HK-2 (cell line): ENCODE measurements around the gene TAF3.
"Not testable (repeated sequence)": the region's sequence is repeated elsewhere in the genome, so short reads cannot be mapped to it uniquely, and the experiment has no call there.

Experiments
- DNase-seq: peaks from one replicate; pipeline ENCODE4 v3.0.0-alpha.2; 2018; ENCODE audit not compliant: unreplicated experiment

Gene TAF3, protein sequence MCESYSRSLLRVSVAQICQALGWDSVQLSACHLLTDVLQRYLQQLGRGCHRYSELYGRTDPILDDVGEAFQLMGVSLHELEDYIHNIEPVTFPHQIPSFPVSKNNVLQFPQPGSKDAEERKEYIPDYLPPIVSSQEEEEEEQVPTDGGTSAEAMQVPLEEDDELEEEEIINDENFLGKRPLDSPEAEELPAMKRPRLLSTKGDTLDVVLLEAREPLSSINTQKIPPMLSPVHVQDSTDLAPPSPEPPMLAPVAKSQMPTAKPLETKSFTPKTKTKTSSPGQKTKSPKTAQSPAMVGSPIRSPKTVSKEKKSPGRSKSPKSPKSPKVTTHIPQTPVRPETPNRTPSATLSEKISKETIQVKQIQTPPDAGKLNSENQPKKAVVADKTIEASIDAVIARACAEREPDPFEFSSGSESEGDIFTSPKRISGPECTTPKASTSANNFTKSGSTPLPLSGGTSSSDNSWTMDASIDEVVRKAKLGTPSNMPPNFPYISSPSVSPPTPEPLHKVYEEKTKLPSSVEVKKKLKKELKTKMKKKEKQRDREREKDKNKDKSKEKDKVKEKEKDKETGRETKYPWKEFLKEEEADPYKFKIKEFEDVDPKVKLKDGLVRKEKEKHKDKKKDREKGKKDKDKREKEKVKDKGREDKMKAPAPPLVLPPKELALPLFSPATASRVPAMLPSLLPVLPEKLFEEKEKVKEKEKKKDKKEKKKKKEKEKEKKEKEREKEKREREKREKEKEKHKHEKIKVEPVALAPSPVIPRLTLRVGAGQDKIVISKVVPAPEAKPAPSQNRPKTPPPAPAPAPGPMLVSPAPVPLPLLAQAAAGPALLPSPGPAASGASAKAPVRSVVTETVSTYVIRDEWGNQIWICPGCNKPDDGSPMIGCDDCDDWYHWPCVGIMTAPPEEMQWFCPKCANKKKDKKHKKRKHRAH

DNA sequence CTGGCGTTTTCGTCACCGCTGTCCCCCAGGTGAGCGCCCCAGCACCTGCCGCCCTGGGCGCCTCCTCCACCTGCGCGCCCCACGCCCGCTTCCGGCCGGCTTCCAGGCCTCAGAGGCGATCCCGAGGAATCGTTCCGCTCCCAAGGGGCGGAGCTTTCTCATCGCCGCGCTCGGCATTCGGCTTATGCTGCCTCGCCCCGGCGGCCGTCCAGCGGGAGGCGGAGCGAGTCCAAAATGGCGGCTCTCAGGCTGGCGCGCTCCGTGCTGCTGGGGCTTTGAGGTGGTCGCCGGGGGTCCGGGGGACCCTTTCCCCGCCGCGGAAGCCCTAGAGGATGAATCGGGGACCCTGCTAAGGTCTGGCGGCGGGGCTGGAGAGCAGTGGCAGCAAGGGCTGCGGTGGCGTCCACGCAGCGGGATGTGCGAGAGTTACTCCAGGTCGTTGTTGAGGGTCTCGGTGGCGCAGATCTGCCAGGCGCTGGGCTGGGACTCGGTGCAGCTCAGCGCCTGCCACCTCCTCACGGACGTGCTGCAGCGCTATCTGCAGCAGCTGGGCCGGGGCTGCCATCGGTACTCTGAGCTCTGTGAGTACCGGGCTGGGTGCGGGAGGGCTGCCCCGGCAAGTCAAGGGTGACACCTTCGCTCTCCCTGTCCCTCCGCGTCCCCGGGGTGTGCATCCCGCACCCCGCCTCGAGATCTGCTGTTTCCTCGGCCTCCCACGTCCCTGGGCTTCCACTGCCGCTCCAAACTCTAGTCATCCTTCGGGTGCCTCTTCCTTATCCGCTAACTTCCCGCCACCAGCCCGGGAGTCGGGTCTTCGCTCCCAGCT is at the start of gene TAF3:
Gene TAF3 (plus strand): TSS at position 211 of the 826 bp plus-strand sequence. CDS start 205 bp downstream, at position 416.
- DNase-seq: peak; percentile 82

DNA sequence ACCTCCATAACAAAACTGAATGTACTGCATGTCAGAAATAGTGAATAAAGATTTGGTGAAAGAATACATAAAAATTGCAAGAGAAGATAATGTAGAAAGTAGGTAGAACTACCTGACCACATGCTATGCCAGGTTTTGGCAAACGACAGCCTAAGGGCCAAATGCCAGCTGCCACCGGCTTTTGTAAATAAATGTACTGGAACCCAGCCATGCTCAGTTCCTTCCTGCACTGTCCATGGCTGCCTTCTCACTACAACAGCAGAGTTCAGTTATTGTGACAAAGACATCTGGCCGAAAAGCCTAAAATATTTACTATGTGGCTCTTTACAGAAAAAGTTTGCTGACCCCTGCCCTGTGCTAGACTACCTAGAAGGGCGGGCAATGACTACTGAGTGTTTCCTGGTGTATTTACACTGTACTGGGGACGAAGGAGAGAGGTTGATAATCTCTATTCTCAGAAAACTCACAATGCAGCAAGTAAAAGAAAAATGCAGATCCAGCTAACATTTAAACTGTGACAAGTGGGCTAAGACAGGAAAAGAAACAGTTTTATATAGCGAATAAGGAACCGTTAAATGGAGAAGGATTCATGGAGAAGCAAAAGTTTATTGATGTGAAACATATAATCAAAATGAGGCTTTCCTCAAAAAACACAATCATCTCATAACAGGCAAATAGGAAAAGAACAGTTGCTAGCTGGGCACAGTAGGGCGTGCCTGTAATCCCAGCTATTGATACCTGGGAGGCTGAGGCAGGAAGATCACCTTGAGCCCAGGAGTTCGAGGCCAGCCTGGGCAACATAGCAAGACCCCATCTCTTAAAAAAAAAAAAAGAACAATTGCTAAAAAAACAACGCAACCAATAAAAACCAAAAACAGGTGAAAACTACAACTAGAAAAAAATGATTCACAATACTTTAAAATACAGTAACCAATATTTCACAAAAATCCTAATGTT is 44.2 kb upstream of the TAF3 start:
- DNase-seq: no peak

DNA sequence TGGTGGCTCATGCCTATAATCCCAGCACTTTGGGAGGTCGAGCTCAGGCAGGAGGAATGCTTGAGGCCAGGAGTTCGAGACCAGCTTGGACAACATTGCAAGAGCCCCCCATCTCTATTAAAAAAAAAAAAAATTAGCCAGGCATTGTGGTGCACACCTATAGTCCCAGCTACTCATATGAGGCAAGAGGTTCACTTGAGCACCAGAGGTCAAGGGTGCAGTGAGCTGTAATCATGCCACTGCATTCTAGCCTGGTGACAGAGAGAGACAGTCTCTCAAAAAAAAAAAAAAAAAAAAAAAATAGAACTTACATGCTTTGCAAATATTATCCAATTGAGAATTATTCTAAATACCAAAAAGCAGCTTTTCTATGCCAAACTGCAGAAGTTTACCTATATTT is 41.5 kb upstream of the TAF3 start:
- DNase-seq: no peak

DNA sequence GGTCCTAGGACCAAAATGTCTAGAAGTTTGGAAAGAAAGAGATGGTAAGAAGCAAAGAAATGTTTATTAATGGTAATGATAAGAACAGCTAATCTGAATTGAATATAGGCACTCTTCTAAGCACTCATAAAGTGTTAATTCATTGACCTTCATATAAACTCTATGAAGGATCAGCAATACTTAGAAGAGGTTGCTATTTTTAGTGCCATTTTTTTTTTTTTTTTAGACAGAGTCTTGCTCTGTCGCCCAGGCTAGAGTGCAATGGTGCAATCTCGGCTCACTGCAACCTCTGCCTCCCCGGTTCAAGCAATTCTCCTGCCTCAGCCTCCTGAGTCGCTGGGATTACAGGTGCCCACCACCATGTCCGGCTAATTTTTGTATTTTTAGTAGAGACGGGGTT is 36.1 kb upstream of the TAF3 start:
- DNase-seq: not testable (repeated sequence)

DNA sequence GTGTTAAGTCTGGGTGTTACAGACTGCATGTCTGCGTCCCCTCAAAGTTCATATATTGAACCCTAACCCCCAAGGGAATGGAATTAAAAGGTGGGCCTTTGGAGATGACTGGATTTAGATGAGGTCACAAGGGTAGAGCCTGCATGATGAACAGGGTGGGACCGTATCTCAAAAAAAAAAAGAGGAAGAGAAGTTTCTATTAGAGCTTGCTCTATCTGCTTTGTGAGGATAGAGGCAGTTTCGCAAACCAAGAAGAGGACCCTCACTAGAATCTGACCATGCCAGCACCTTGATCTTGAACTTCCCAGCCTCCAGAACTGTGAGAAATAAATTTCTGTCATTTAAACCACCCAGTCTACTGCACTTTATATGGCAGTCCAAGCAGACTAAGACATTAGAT is 31.9 kb upstream of the TAF3 start:
- no peak for DNase-seq

DNA sequence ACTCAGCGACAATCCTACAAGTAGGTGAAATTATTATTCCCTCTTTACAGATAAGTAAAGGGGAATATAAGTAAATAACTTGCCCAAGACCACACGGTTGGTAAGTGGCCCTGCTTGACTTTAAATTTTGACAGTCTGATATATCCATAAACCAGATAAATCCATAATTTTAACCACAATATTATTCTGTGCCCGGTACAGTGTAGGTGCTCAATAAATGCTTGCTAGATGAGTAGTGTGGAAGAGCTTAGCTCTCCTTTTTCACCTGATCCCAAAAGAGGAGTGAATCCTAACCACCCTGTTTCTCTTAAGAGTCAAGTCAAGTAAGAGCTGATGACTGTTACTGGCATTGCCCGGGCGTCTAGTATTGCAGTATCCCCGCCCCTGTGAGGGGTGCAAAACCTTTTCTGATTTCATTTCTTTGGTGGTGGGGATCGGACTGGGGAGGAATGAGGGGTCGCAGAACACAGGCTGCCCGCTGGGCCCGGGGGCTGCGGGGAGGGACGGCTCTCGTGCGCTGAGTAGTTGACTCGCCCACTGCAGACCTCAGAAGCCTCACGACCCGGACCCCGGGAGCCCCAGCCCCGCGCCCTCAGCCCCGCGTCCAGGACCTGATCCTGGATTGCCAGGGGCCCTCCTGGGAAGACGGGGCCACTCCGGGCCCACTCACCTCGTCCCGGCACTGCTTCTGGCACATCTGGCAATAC is 31.0 kb upstream of the TAF3 start:
- no peak for DNase-seq

DNA sequence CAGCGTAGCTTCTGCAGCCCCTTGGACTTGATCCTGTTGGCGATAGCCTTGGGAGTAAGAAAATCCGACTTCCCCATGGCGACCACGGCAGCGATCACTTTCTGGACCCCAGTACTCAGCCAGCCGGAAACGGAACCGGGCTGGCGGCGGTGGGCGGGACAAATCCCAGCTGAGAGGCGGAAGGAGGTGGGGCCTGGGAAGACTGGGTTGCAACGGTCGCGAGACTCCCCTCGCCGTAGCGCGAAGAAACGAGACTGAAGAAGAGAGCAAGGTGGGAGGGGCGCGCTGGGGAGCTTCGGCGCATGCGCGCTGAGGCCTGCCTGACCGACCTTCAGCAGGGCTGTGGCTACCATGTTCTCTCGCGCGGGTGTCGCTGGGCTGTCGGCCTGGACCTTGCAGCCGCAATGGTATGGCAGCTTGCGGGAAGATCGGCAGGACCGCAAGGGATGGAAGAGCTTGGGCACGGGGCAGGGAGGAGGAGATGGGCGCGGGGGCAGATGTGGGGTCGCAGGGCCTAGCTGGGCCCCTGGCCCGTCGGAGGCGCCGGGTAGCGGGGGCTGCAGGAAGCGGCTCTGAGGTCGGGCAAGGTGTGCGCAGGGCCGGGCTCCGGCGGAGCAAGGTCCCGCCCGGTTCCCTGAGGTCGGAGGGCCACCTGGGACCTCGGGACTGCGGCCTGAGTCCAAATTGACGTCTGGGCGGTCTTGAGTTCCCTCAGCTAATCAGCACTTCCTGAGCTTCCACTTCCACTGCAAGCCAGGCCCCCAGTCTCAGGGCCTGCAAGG is 30.3 kb upstream of the TAF3 start, which contains the start of the genes ATP5F1C and KIN:
Gene ATP5F1C (plus strand): TSS at position 321 of the 782 bp plus-strand sequence. CDS start 31 bp downstream, at position 352.
Gene KIN (minus strand): TSS at position 137 of the 782 bp plus-strand sequence. CDS start 60 bp downstream, at position 77.
- peak; percentile 94 for DNase-seq

DNA sequence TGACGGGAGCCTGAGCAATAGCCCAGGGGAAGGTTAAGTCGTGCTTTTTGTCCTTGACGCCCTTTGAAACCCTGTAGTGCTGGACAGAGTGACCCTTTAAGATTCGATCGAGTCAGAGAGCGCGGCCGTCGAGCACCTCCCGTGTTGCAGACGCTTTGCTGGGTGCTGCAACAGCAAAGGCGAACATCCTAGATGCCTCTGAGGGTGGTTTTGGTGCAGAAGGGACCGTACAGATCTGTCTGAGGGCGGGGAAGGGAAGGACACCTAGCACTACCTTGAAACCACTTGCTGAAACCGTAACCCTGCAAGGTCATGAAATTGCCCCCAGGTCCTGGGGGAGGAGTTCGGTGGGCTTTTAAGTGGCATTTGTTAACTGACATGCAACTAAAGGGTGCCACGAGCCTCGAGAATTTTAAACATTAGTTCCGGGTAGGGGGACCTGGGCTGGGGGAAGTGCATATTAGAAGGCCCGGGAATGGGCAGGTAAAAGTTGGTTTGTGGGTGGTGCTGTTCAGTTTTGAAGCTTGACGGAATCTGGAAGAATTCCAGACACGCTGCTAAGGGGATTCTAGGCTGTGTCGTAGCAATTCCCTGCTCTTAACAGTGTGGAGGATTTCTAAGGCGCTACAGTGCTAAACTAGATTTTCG is 29.5 kb upstream of the TAF3 start:
- no peak for DNase-seq

DNA sequence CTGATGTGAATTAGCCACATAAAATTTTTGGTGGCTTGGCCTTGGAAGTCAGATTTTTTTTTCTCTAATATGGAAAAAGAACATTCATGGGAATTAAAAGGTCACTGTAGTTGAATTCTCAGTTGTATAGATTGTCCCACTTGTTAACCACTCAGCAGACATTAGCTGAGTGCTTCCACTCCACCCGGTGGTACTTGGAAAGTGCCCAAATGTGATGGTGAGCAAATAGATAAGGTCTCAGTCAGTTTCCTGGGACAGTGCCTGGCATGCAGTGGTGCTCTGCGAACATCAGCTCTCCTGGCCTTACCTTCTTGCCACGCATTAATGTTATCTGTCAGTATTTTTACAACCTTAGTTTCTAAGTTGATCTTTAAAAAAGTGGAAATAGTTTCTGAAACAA is 28.9 kb upstream of the TAF3 start:
- DNase-seq: no peak

DNA sequence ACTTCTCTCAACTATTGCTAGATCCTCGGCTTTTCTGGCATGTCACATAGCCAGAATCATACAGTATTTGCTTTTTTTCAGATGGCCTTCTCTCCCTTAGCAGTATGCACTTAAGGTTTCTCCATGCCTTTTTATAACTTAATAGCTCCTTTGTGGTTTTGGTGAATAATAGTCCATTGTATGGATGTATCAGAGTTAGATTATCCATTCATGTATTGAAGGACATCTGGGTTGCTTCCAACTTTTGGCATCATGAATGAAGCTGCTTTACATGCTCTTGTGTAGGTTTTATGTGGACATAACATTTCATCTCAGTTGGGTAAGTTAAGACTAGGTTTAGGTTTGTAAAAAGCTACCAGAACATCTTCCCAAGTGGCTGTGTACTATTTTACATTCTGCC is 25.8 kb upstream of the TAF3 start:
- DNase-seq: no peak

DNA sequence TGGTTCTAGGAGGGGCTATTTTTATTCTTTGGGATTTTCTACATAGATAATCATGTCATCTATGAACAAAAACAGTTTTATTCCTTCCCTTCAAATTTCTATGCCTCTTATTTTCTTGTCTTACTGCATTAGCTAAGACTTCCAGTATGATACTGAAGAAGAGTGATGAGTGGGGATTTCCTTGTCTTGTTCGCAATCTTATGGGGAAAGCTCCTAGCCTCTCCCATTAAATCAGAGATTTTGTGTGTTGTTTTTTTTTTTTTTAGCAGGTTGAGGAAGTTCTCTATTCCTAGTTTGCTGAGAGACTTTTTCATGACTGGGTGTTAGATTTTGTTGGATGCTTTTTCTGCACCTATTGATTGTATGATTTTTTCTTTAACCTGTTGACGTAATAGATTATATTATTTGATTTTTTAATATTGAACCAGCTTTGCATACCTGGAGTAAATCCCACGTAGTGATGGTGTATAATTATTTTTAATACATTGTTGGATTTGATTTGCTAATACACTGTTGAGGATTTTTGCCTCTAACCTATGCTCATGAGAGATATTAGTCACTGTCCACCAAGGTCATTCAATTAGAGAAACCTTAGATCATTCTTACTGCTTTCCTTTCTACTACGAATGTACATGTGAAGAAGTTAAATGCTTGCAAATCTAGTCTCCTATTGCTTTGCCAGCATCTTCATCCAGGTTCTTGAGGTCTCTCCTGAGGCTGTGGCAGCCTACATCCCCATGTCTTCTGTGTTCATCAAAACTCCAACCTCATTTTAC is 23.9 kb upstream of the TAF3 start:
- no peak for DNase-seq

DNA sequence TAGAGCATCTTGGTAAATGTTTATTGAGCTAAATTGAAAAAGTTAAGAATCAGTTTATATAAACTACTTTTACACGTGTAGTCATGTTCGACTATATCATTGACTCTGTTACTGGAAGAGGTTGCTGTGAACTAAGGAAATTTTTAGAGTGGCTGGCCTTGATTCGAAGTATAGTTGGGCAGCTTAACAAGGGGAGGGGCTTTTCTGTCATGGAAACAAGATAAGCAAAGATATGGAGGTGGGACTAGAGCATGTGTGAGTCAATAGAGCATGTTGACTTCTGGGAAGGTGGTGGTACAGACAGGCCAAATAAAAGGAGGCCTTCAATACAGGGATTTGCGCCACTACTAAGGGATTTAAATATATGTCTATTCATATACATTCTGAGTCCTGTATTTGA is 22.7 kb upstream of the TAF3 start:
- no peak for DNase-seq

DNA sequence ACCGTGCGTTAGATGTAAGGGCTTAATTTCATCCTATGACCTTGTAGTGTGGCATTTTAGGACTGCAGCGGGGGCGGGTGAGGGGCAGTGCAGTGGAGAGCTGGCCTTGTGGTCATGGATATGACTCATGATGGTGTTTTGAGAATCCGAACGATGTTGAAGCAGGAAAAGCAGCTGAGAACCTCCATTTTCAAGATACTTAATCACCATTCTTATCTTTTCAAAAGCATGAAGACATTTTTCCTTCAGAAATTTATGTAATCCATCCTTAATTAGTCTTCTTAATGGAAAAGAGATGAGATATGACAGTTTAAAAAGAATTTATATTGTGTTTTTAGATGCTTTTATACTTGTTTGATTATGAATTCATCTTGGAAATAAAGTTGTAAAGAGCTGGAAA is 20.7 kb upstream of the TAF3 start:
- DNase-seq: peak; percentile 57

DNA sequence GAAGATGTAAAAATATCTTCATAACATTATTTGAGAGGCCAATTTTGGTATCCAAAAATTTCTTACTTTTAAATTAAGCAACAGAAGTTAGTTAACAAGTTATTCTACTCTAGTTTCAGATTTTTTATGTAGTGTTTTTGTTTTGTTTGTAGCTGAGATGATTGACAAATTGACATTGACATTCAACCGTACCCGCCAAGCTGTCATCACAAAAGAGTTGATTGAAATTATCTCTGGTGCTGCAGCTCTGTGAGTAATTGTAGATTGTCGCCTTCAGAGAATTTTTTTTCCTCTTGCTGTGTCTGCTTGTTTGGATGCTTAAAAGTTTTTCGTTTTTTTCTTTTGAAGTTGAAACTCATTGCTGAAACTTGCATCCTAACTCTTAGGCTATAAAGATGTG is 15.7 kb upstream of the TAF3 start:
- DNase-seq: no peak

DNA sequence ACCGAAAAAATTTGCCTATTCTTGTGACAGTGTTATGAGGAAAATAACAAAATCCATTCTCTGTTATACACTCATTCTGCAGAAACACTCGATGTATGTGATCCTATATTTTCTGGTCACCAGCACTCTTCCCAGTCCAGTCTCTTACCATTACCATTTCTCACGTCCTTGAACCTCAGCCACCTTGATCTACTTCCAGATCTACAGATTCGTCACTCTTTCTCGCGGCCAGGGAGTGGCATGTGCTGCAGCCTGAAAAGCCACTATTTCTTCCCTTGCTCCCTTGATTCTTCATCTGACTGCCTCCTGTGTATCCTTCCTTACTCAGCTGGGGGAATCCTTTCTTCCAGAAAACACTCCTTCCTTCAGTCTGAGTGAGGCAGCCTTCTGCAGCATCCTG is 14.1 kb upstream of the TAF3 start:
- no peak for DNase-seq

DNA sequence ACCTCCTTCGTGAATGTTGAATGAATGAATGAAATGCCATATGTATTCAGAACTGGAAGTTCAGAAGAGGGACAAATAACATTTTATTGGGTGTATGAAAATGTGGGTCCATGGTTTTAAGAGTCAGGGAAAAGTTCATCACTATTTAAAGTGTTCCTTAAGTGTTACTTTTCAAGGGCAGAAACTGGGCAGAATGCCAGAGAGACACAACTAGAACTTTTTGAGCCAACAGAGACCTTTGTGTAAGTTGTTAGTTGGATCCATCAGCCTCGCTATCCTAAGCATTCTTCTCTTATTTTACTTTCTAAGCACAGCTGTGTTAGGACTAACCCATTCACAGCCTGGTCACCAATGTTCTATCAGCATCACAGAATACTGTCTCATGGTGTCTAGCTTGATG is 13.6 kb upstream of the TAF3 start:
- DNase-seq: no peak

DNA sequence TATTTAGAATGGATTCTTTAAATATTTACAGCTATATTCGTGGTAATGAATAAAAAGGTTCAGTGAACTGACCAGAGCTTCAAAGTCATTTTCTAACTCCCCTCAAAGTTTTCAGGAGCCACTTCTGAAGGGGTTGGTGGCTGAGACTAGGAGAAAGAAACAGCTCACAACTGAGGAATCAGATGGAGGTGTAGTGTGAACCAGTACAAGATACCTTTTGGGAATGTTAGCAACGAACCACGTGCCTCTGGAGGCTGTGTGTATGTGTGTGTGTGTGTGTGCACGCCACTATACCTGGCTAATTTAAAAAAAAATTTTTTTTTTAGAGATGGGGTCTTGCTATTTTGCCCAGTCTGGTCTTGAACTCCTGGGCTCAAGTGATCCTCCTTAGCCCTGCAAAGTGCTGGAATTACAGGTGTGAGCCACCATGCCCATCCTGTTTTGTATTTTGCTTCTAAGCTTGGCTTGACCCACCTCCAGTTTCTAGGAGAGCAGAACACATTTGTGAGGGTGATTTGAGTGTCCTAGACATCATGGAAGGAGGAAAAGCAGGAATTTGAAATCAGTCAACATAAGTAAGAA is 9.5 kb upstream of the TAF3 start:
- no peak for DNase-seq
